K562 (cell line): ENCODE results near the gene SCUBE2. TPM values are rescaled to one million over a fixed set of nuclear protein-coding genes. Genes with fewer than 3 reads are reported as not detected.
A peak's percentile ranks its signal among the peaks of the same experiment; 100 is the strongest.

ENCODE experiments used
- ATAC-seq: fragments of 200-7000 bp; cut with Tn5 transposase; 3 replicates; pipeline ENCODE4 v1.9.1; 2020; ENCODE audit warnings: moderate library complexity
- BruUV-seq: library from RNA; stranded (reverse); fragments of 400-500 nt; replicated peaks from 2 replicates; lab custom pipeline; 2021; lab: Mats Ljungman, UMichigan
- CTCF ChIA-PET: fragments of 300-600 bp; formaldehyde crosslinking; extraction: SDS; loops from one replicate; lab custom pipeline; 2021; ENCODE audit warnings: low intra/inter-chr PET ratio; lab: Yijun Ruan, JAX
- POLR2A ChIA-PET: fragments of 300-600, 350-650 bp; sonication (Branson Sonifier 250); formaldehyde crosslinking; extraction: SDS; loops from one replicate; lab custom pipeline; 2021; ENCODE audit warnings: antibody characterized with exemption, inconsistent platforms; lab: Yijun Ruan, JAX
- DNase-seq, 4 experiments: peaks; one replicate each; pipeline versions ENCODE4 v3.0.0 to v3.0.0-alpha.2; 2011 to 2018; ENCODE audit warnings: low spot score in 3 of 4, mixed read lengths in 3 of 4; ENCODE audit errors: extremely low read depth in 1 of 4
- FAIRE-seq: peaks from 2 replicates; lab custom pipeline; 2011; peaks lifted over from hg19 to GRCh38; lab: Jason Lieb, UNC
- H2AFZ ChIP-seq: 2 replicates; pipeline ENCODE4 v1.6.0; 2011; ENCODE audit warnings: low read depth, low read length, control low read depth, inconsistent platforms
- H3K27ac ChIP-seq: fragments of 200-600 bp; 3 replicates; pipeline ENCODE4 v1.8.0; 2011; ENCODE audit warnings: low read depth, mild to moderate bottlenecking, control low read depth, inconsistent platforms, low read length, moderate library complexity, mixed read lengths; ENCODE audit errors: extremely low read depth
- H3K27me3 ChIP-seq, 2 experiments: fragments of 300-600 bp in 1 of 2; 2 replicates in 1 of 2; 3 replicates in 1 of 2; pipeline versions ENCODE4 v1.6.0 to v1.8.0; 2011; ENCODE audit warnings: inconsistent platforms in 2 of 2, low read length in 2 of 2, mild to moderate bottlenecking in 1 of 2, mixed read lengths in 1 of 2, moderate library complexity in 1 of 2; ENCODE audit not compliant: control insufficient read depth in 2 of 2, insufficient read depth in 2 of 2
- H3K36me3 ChIP-seq: fragments of 300-600 bp; 3 replicates; pipeline ENCODE4 v1.8.0; 2011; ENCODE audit warnings: mild to moderate bottlenecking, low read length, inconsistent platforms; ENCODE audit not compliant: control insufficient read depth, insufficient read depth
- H3K4me1 ChIP-seq, 2 experiments: fragments of 200-600 bp in 1 of 2; replicated peaks in 1 of 2; 2 replicates in 1 of 2; 3 replicates in 1 of 2; pipeline versions ENCODE4 v1.5.1 to v1.8.0; 2011; ENCODE audit warnings: inconsistent platforms in 2 of 2, low read length in 2 of 2, mild to moderate bottlenecking in 1 of 2, mixed read lengths in 1 of 2, moderate library complexity in 1 of 2; ENCODE audit not compliant: control insufficient read depth in 2 of 2, insufficient read depth in 2 of 2
- H3K4me2 ChIP-seq: 2 replicates; pipeline ENCODE4 v1.6.1; 2011; ENCODE audit warnings: low read length, control low read depth, inconsistent platforms, mixed read lengths; ENCODE audit not compliant: insufficient read depth
- H3K4me3 ChIP-seq: fragments of 200-600 bp; sonication (generic), shearing (Covaris generic); 2 replicates; pipeline ENCODE4 v1.5.1; 2016; ENCODE audit warnings: control low read depth, inconsistent platforms
- H3K79me2 ChIP-seq: fragments of 200-600 bp; 3 replicates; pipeline ENCODE4 v1.8.0; 2011; ENCODE audit warnings: low read length, inconsistent platforms; ENCODE audit not compliant: control insufficient read depth, insufficient read depth
- H3K9ac ChIP-seq, 2 experiments: 2 replicates each; pipeline versions ENCODE4 v1.6.0 to v1.6.1; 2011; ENCODE audit warnings: low read depth in 2 of 2, low read length in 2 of 2, control low read depth in 1 of 2, inconsistent platforms in 1 of 2, mild to moderate bottlenecking in 1 of 2, mixed read lengths in 1 of 2; ENCODE audit not compliant: insufficient read depth in 1 of 2
- H3K9me1 ChIP-seq: one replicate; pipeline ENCODE4 v1.6.0; 2011; ENCODE audit warnings: inconsistent platforms, mild to moderate bottlenecking, low read length, moderate library complexity; ENCODE audit not compliant: control insufficient read depth, insufficient read depth
- H3K9me3 ChIP-seq: replicated peaks from 2 replicates; pipeline ENCODE4 v1.5.1; 2011; ENCODE audit warnings: low read depth, low read length, inconsistent platforms; ENCODE audit not compliant: control insufficient read depth, insufficient read depth
- H4K20me1 ChIP-seq: replicated peaks from 2 replicates; pipeline ENCODE4 v1.6.1; 2011; ENCODE audit warnings: low read length, inconsistent platforms, mixed read lengths; ENCODE audit not compliant: control insufficient read depth, insufficient read depth
- CREM ChIP-seq: IDR thresholded peaks from 2 replicates; pipeline ENCODE4 v1.6.1; 2014; ENCODE audit warnings: antibody characterized with exemption, low read depth
- FOXA3 ChIP-seq, 2 experiments: fragments of 450-650 bp in 1 of 2; sonication (generic) in 1 of 2; formaldehyde crosslinking; IDR thresholded peaks in 1 of 2; conservative IDR thresholded peaks in 1 of 2; 2 replicates each; pipeline versions ENCODE4 v1.4.0 to v1.8.0; 2020 to 2022; ENCODE audit warnings: mild to moderate bottlenecking in 2 of 2, missing genetic modification reagents in 1 of 2
- GABPA ChIP-seq: fragments of 200-800 bp; sonication (Bioruptor generic); conservative IDR thresholded peaks from 2 replicates; pipeline ENCODE4 v1.6.1; 2016; ENCODE audit warnings: low read depth, missing genetic modification characterization, missing compliant biosample characterization
- L3MBTL2 ChIP-seq: fragments of 450-650 bp; IDR thresholded peaks from 2 replicates; pipeline ENCODE4 v1.6.1; 2016; ENCODE audit warnings: mild to moderate bottlenecking, moderate library complexity
- MCM2 ChIP-seq: fragments of 450-650 bp; IDR thresholded peaks from 2 replicates; pipeline ENCODE4 v1.6.1; 2017; ENCODE audit warnings: low read depth, mild to moderate bottlenecking
- POLR2B ChIP-seq: fragments of 450-650 bp; IDR thresholded peaks from 2 replicates; pipeline ENCODE4 v1.6.1; 2018; ENCODE audit warnings: low read depth; ENCODE audit not compliant: partially characterized antibody
- RFX1 ChIP-seq: fragments of 450-650 bp; IDR thresholded peaks from 2 replicates; pipeline ENCODE4 v1.6.1; 2016; ENCODE audit warnings: mild to moderate bottlenecking, moderate library complexity
- SPI1 ChIP-seq: IDR thresholded peaks from 2 replicates; pipeline ENCODE4 v1.6.1; 2011; ENCODE audit warnings: low read depth, low read length, control low read depth, borderline replicate concordance
- ZNF175 ChIP-seq: fragments of 200-800 bp; sonication (Bioruptor generic); IDR thresholded peaks from 2 replicates; pipeline ENCODE4 v1.6.1; 2016; ENCODE audit warnings: low read depth, mild to moderate bottlenecking, missing genetic modification characterization, missing compliant biosample characterization
- ZNF354B ChIP-seq: fragments of 250-450 bp; sonication (Bioruptor Pico); IDR thresholded peaks from 2 replicates; pipeline ENCODE4 v1.4.0; 2020
- WGBS: fragments of 100-300 bp; shearing (Covaris generic); methylation state at CpG from one replicate; pipeline ENCODE4 v1.1.6; 2016; ENCODE audit warnings: low coverage, mixed read lengths; ENCODE audit not compliant: insufficient coverage; ENCODE audit errors: missing lambda C conversion rate; 5-methylcytosine and 5-hydroxymethylcytosine counted together
- in situ Hi-C: fragments of 300-500 bp; cut with MboI; formaldehyde crosslinking; loops from 4 replicates; pipeline ENCODE4 v1.15.0; 2018; ENCODE audit warnings: inconsistent platforms, mixed read lengths
- intact Hi-C: fragments of 100-400 bp; cut with micrococcal nuclease; formaldehyde crosslinking; loops from 2 replicates; pipeline ENCODE4 v1.14.2; 2022
- polyA plus RNA-seq, 8 experiments: library from polyadenylated mRNA; depleted of rRNA in 4 of 8; stranded (reverse) in 5 of 8; unstranded in 3 of 8; fragments of >200 nt; fragmentation: Nextera tagmentation in 2 of 8; fragmentation: Illumina TruSeq in 1 of 8; extraction: Ambion mirVana in 2 of 8; extraction: Trizol in 1 of 8; gene quantifications; 2 replicates each; pipeline versions ENCODE4 v1.2.1 to v1.2.3, GENCODE V29; 2011 to 2014; ENCODE audit warnings: inconsistent platforms in 1 of 8, missing spikeins in 1 of 8
- total RNA-seq, 7 experiments: library from RNA; depleted of rRNA in 6 of 7; stranded (reverse); fragments of >200 nt in 6 of 7; fragmentation: Illumina TruSeq in 2 of 7; extraction: Trizol in 2 of 7; gene quantifications; 2 replicates each; pipeline versions ENCODE4 v1.2.1 to v1.2.3, GENCODE V29; 2011 to 2021; ENCODE audit warnings: low replicate concordance in 1 of 7
- TF ChIP-seq, protein P1 (sequence below): fragments of 200-400 bp; formaldehyde crosslinking; IDR thresholded peaks from 2 replicates; pipeline ENCODE4 v1.6.1; 2017; ENCODE audit warnings: mild to moderate bottlenecking, low read depth, low read length, moderate library complexity
- TF ChIP-seq, protein P2 (sequence below): sonication (generic); formaldehyde crosslinking; IDR thresholded peaks from 2 replicates; pipeline ENCODE4 v1.8.0; 2023; ENCODE audit warnings: missing genetic modification reagents, mild to moderate bottlenecking, borderline replicate concordance

The SCUBE2 gene
- total and polyA plus RNA-seq, 9 of the 15 experiments (the other 6 are each of a cell fraction or from before 2014, with no cell fraction given): 0.06 to 0.40 (median 0.07) TPM; not detected in 6

DNA sequence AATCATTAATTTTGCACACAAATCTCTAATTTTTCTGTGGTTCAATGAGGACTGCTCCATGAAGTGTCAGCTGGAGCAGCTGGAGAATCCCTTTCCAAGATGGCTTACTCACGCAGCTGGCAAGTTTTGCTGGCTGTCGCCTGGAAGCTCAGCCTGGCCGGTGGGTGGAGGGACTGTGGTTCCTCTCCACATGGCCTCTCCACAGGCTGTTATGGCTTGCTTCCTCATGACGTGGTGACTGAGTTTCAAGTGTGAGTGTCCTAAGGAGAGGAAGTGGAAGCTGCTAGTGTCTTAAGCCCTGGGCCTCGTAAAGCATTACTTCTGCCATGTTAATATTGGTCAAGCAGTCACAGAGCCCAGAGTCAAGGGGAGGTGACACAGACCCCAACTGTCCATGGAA is 73.6 kb downstream of the SCUBE2 start (continued):
- TF ChIP-seq SPI1 (peak; percentile 64; the same call in 1 of the 2 replicates), ZNF175 (CRISPR knock-in tag) (0 out of 2 replicates have a peak, but pooled peaks have one; percentile 33), RFX1 (no peak), L3MBTL2 (0 out of 2 replicates have a peak, but pooled peaks have one; percentile 14)
- TF ChIP-seq, all 486 proteins: peak for 3

DNA sequence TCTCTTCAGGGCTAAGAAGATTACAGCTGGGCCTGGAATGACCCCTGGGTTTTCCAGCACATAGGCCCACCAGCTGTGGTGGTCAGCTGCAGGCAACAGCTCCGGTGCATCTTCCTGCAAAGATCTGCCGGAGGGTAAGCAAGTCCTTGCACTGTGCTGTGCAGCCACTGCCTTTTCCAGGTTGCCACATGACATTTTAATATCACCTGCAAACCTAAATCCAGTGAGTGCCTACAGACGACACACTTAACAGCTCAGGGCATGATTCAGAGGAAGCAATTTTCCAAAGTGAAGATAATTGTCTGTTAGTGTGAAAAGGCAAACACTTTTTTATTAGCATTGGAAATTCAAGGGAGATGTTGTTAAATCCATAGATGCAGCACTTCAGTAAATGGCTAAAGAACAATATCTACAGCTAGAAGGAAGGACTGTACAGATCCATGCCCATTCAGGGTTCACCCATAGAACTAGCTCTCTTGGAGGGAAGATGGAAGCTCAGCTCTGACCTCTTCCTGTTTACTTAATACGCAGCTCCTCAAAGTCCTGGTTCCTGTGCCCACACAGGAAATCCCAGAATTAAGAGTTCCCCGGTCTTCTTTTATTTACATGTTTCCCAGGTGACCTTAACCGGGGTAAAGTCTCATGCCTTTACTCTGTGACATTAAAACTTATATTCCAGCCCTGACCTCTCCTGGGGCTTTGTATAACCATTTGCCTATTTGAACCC is 74.3 kb downstream of the SCUBE2 start:
- ChIA-PET CTCF (interaction anchor here (1.5 to 1.9 kb wide), 2 partner anchors 116 to 490 kb away, joined by 3 to 6 read pairs; no protein-coding TSS in a partner anchor), POLR2A (interaction anchor here (0.5 to 3.4 kb wide), 2 partner anchors 14 to 947 kb away, joined by 3 to 17 read pairs; partner anchors contain the start of gene NRIP3)
- Histone ChIP-seq H3K4me2 (no peak overlapping the region), H3K79me2 (no peaks in the 10 kb centered on the region), H3K27me3 (peaks cover 2 to 35% of the 10 kb centered on the region in 2 experiments; a peak in 3 of 5 replicates), H2AFZ (0 out of 2 replicates have a peak overlapping the region, but pooled peaks have one; percentile 8), H3K27ac (no peak overlapping the region), H3K4me3 (no peak overlapping the region), H4K20me1 (no peaks in the 10 kb centered on the region), H3K4me1 (no peaks in the 10 kb centered on the region; a peak in 2 of 5 replicates), H3K9ac (no peak overlapping the region), H3K36me3 (no peaks in the 10 kb centered on the region), H3K9me3 (peaks cover 4% of the 10 kb centered on the region; the same call in 1 of the 2 replicates), H3K9me1 (no peaks in the 10 kb centered on the region)
- FAIRE-seq (no peak), DNase-seq (no peak), ATAC-seq (no peak)
- in situ Hi-C loops (loop anchor here (10.0 kb wide), 1 partner anchor 118 kb away; no protein-coding TSS in a partner anchor), intact Hi-C loops (loop anchor here (5.0 kb wide), 1 partner anchor 45 kb away; no protein-coding TSS in a partner anchor)
- WGBS: 7% methylated on average over 6 of the region's 6 CpGs
- BruUV-seq: no TSS peak
- TF ChIP-seq CREM (no peak), ZNF354B (CRISPR knock-in tag) (no peak), FOXA3 (CRISPR knock-in tag; conservative IDR thresholded peaks at IDR 0.05 in 1 of 2, IDR thresholded peaks at IDR 0.05 in 1 of 2) (0 out of 4 replicates have a peak, but pooled peaks of 1 of the 2 experiments have one; percentile 16), GABPA (tag) (peak; percentile 49; the same call in 1 of the 2 replicates), MCM2 (no peak), POLR2B (no peak)
- TF ChIP-seq, protein P1, sequence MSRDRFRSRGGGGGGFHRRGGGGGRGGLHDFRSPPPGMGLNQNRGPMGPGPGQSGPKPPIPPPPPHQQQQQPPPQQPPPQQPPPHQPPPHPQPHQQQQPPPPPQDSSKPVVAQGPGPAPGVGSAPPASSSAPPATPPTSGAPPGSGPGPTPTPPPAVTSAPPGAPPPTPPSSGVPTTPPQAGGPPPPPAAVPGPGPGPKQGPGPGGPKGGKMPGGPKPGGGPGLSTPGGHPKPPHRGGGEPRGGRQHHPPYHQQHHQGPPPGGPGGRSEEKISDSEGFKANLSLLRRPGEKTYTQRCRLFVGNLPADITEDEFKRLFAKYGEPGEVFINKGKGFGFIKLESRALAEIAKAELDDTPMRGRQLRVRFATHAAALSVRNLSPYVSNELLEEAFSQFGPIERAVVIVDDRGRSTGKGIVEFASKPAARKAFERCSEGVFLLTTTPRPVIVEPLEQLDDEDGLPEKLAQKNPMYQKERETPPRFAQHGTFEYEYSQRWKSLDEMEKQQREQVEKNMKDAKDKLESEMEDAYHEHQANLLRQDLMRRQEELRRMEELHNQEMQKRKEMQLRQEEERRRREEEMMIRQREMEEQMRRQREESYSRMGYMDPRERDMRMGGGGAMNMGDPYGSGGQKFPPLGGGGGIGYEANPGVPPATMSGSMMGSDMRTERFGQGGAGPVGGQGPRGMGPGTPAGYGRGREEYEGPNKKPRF: no peak
- TF ChIP-seq, protein P2, sequence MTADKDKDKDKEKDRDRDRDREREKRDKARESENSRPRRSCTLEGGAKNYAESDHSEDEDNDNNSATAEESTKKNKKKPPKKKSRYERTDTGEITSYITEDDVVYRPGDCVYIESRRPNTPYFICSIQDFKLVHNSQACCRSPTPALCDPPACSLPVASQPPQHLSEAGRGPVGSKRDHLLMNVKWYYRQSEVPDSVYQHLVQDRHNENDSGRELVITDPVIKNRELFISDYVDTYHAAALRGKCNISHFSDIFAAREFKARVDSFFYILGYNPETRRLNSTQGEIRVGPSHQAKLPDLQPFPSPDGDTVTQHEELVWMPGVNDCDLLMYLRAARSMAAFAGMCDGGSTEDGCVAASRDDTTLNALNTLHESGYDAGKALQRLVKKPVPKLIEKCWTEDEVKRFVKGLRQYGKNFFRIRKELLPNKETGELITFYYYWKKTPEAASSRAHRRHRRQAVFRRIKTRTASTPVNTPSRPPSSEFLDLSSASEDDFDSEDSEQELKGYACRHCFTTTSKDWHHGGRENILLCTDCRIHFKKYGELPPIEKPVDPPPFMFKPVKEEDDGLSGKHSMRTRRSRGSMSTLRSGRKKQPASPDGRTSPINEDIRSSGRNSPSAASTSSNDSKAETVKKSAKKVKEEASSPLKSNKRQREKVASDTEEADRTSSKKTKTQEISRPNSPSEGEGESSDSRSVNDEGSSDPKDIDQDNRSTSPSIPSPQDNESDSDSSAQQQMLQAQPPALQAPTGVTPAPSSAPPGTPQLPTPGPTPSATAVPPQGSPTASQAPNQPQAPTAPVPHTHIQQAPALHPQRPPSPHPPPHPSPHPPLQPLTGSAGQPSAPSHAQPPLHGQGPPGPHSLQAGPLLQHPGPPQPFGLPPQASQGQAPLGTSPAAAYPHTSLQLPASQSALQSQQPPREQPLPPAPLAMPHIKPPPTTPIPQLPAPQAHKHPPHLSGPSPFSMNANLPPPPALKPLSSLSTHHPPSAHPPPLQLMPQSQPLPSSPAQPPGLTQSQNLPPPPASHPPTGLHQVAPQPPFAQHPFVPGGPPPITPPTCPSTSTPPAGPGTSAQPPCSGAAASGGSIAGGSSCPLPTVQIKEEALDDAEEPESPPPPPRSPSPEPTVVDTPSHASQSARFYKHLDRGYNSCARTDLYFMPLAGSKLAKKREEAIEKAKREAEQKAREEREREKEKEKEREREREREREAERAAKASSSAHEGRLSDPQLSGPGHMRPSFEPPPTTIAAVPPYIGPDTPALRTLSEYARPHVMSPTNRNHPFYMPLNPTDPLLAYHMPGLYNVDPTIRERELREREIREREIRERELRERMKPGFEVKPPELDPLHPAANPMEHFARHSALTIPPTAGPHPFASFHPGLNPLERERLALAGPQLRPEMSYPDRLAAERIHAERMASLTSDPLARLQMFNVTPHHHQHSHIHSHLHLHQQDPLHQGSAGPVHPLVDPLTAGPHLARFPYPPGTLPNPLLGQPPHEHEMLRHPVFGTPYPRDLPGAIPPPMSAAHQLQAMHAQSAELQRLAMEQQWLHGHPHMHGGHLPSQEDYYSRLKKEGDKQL: no peak
